HG03571 (cell line): ENCODE data around the gene TMEM217.
"Not testable (repeated sequence)": the region's sequence is repeated elsewhere in the genome, so short reads cannot be mapped to it uniquely, and the experiment has no call there.

Source experiments
- ATAC-seq: cut with Tn5 transposase; IDR thresholded peaks from one replicate; pipeline ENCODE4 v1.9.1; 2021; ENCODE audit not compliant: unreplicated experiment

The TMEM217 gene

GRCh38 chr6:37187321-37188022 is 70.5 kb downstream of the TMEM217 start:
- no peak for ATAC-seq

GRCh38 chr6:37185949-37186720 is 71.8 kb downstream of the TMEM217 start:
- not testable (repeated sequence) for ATAC-seq

GRCh38 chr6:37182736-37183590 is 75.0 kb downstream of the TMEM217 start:
- no peak for ATAC-seq

- not testable (repeated sequence) for ATAC-seq
Observed at GRCh38 chr6:37180610-37181009, 77.3 kb downstream of the TMEM217 start.

GRCh38 chr6:37180075-37180474 is 77.9 kb downstream of the TMEM217 start:
- ATAC-seq = no peak

GRCh38 chr6:37177935-37178517 is 79.9 kb downstream of the TMEM217 start:
- no peak for ATAC-seq

- no peak for ATAC-seq
Observed at GRCh38 chr6:37177077-37177934, 80.6 kb downstream of the TMEM217 start.

- no peak for ATAC-seq
Observed at GRCh38 chr6:37176268-37177076, 81.5 kb downstream of the TMEM217 start.

- ATAC-seq = no peak
Observed at GRCh38 chr6:37175332-37176267, 82.3 kb downstream of the TMEM217 start.

- ATAC-seq = no peak
Observed at GRCh38 chr6:37174515-37175331, 83.2 kb downstream of the TMEM217 start.

- no peak for ATAC-seq
Observed at GRCh38 chr6:37174196-37174514, 83.8 kb downstream of the TMEM217 start.

- ATAC-seq = no peak
Observed at GRCh38 chr6:37173493-37174195, 84.3 kb downstream of the TMEM217 start.

- no peak for ATAC-seq
Observed at GRCh38 chr6:37172912-37173492, 84.9 kb downstream of the TMEM217 start.

GRCh38 chr6:37171970-37172812 is 85.8 kb downstream of the TMEM217 start:
- ATAC-seq = no peak

GRCh38 chr6:37171201-37171969 is 86.6 kb downstream of the TMEM217 start:
- no peak for ATAC-seq
